Measurements from ENCODE around the gene DNAJC1. TPM values are rescaled to one million over a fixed set of nuclear protein-coding genes. Genes with fewer than 3 reads are reported as not detected.

The DNAJC1 gene
- polyA plus RNA-seq, 1 donor from 2014 or later: 15.9 TPM

- Histone ChIP-seq H3K27ac (ENCODE audit: low read length) (no peak overlapping the region), H3K4me2 (ENCODE audit: low read length) (no peak overlapping the region), H3K4me3 (ENCODE audit: low read length) (no peak overlapping the region), H3K79me2 (replicated peaks; ENCODE audit: insufficient read depth, low read length) (no peaks in the 10 kb centered on the region), H3K27me3 (ENCODE audit: insufficient read depth, low read depth, low read length) (no peaks in the 10 kb centered on the region), H4K20me1 (ENCODE audit: insufficient read depth) (no peaks in the 10 kb centered on the region), H3K9me3 (ENCODE audit: low read length) (no peaks in the 10 kb centered on the region), H3K9ac (ENCODE audit: low read length) (no peak overlapping the region), H3F3A (ENCODE audit: insufficient read depth, low read length, poor library complexity, severe bottlenecking) (no peaks in the 10 kb centered on the region), H3K9me2 (ENCODE audit: insufficient read depth, low read length) (no peaks in the 10 kb centered on the region), H3K36me3 (ENCODE audit: insufficient read depth, low read length) (no peaks in the 10 kb centered on the region), H2AFZ (ENCODE audit: low read depth, low read length) (no peak overlapping the region)
- TF ChIP-seq REST (IDR thresholded peaks at IDR 0.05; ENCODE audit: borderline replicate concordance) (no peak), EZH2 (IDR thresholded peaks at IDR 0.05; ENCODE audit: borderline replicate concordance, insufficient read depth, low read length, poor library complexity, severe bottlenecking) (no peak), POLR2AphosphoS5 (IDR thresholded peaks at IDR 0.05) (no peak), CTCF (IDR thresholded peaks at IDR 0.05; ENCODE audit: poor library complexity, severe bottlenecking) (no peak), MXI1 (conservative IDR thresholded peaks at IDR 0.05; ENCODE audit: poor library complexity, severe bottlenecking) (no peak), TAF1 (IDR thresholded peaks at IDR 0.05; ENCODE audit: low read depth) (no peak), EP300 (conservative IDR thresholded peaks at IDR 0.05; ENCODE audit: poor library complexity, severe bottlenecking) (no peak)
These were observed 46.1 kb upstream of the DNAJC1 start for GRCh38 chr10:22049635-22050034.

- Histone ChIP-seq H3K27me3 (ENCODE audit: insufficient read depth, low read depth, low read length) (no peaks in the 10 kb centered on the region), H3K36me3 (ENCODE audit: insufficient read depth, low read length) (no peaks in the 10 kb centered on the region), H3F3A (ENCODE audit: insufficient read depth, low read length, poor library complexity, severe bottlenecking) (no peaks in the 10 kb centered on the region), H3K9ac (ENCODE audit: low read length) (no peak overlapping the region), H2AFZ (ENCODE audit: low read depth, low read length) (no peak overlapping the region), H3K9me2 (ENCODE audit: insufficient read depth, low read length) (no peaks in the 10 kb centered on the region), H3K9me3 (ENCODE audit: low read length) (no peaks in the 10 kb centered on the region), H3K4me3 (ENCODE audit: low read length) (no peak overlapping the region), H3K4me2 (ENCODE audit: low read length) (no peak overlapping the region), H4K20me1 (ENCODE audit: insufficient read depth) (no peaks in the 10 kb centered on the region), H3K79me2 (replicated peaks; ENCODE audit: insufficient read depth, low read length) (no peaks in the 10 kb centered on the region), H3K27ac (ENCODE audit: low read length) (no peak overlapping the region)
- TF ChIP-seq RAD21 (conservative IDR thresholded peaks at IDR 0.05): no peak
- TF ChIP-seq EZH2 (IDR thresholded peaks at IDR 0.05; ENCODE audit: borderline replicate concordance, insufficient read depth, low read length, poor library complexity, severe bottlenecking): no peak
- TF ChIP-seq EP300 (conservative IDR thresholded peaks at IDR 0.05; ENCODE audit: poor library complexity, severe bottlenecking): no peak
- no peak for TF ChIP-seq TAF1 (IDR thresholded peaks at IDR 0.05; ENCODE audit: low read depth)
These were observed 44.3 kb upstream of the DNAJC1 start for GRCh38 chr10:22047812-22048211.

- no peaks in the 10 kb centered on the region for H3K36me3 ChIP-seq (ENCODE audit: insufficient read depth, low read length)
- H3K4me2 ChIP-seq (ENCODE audit: low read length): no peak overlapping the region
- no peaks in the 10 kb centered on the region for H4K20me1 ChIP-seq (ENCODE audit: insufficient read depth)
- H3K9me2 ChIP-seq (ENCODE audit: insufficient read depth, low read length): no peaks in the 10 kb centered on the region
- H3K4me3 ChIP-seq (ENCODE audit: low read length): no peak overlapping the region
- no peaks in the 10 kb centered on the region for H3K27me3 ChIP-seq (ENCODE audit: insufficient read depth, low read depth, low read length)
- H2AFZ ChIP-seq (ENCODE audit: low read depth, low read length): no peak overlapping the region
- no peaks in the 10 kb centered on the region for H3K9me3 ChIP-seq (ENCODE audit: low read length)
- no peak overlapping the region for H3K9ac ChIP-seq (ENCODE audit: low read length)
- TF ChIP-seq MXI1 (conservative IDR thresholded peaks at IDR 0.05; ENCODE audit: poor library complexity, severe bottlenecking) (no peak), POLR2AphosphoS5 (IDR thresholded peaks at IDR 0.05) (peak; percentile 85), EP300 (conservative IDR thresholded peaks at IDR 0.05; ENCODE audit: poor library complexity, severe bottlenecking) (peak; percentile 85)
- no peaks in the 10 kb centered on the region for H3K79me2 ChIP-seq (replicated peaks; ENCODE audit: insufficient read depth, low read length)
- H3K27ac ChIP-seq (ENCODE audit: low read length): no peak overlapping the region
- no peaks in the 10 kb centered on the region for H3F3A ChIP-seq (ENCODE audit: insufficient read depth, low read length, poor library complexity, severe bottlenecking)
These were observed 39.8 kb upstream of the DNAJC1 start for GRCh38 chr10:22043327-22043633.

All from neural cell (in vitro differentiated cells).